NT2/D1 (cell line): ENCODE measurements around the gene RCN1.

Experiments
- DNase-seq: peaks from one replicate; pipeline ENCODE4 v3.0.0-alpha.2; 2011; ENCODE audit warnings: low read depth, low spot score
- H3K27me3 ChIP-seq: 2 replicates; pipeline ENCODE4 v1.6.0; 2011; ENCODE audit warnings: mild to moderate bottlenecking; ENCODE audit not compliant: insufficient read length, insufficient read depth
- H3K36me3 ChIP-seq: 2 replicates; pipeline ENCODE4 v1.6.1; 2011; ENCODE audit warnings: mild to moderate bottlenecking, low read length, mixed read lengths; ENCODE audit not compliant: insufficient read depth, insufficient read length
- H3K4me1 ChIP-seq: 2 replicates; pipeline ENCODE4 v1.5.1; 2011; ENCODE audit not compliant: insufficient read depth, insufficient read length
- H3K4me3 ChIP-seq: 2 replicates; pipeline ENCODE4 v1.5.1; 2011; ENCODE audit warnings: low read depth; ENCODE audit not compliant: insufficient read length
- H3K9ac ChIP-seq: 2 replicates; pipeline ENCODE4 v1.6.0; 2011; ENCODE audit warnings: low read depth; ENCODE audit not compliant: insufficient read length
- H3K9me3 ChIP-seq: 2 replicates; pipeline ENCODE4 v1.5.1; 2011; ENCODE audit warnings: mild to moderate bottlenecking, low read length; ENCODE audit not compliant: insufficient read depth
- SUZ12 ChIP-seq: IDR thresholded peaks from 2 replicates; pipeline ENCODE4 v1.6.1; 2011; ENCODE audit not compliant: insufficient read length, insufficient read depth; ENCODE audit errors: extremely low read depth
- YY1 ChIP-seq: IDR thresholded peaks from 2 replicates; pipeline ENCODE4 v1.6.1; 2011; ENCODE audit not compliant: insufficient read length, insufficient read depth
- ZNF274 ChIP-seq: IDR thresholded peaks from 2 replicates; pipeline ENCODE4 v1.6.1; 2011; ENCODE audit warnings: mild to moderate bottlenecking, low read depth, low read length

Gene RCN1

DNA sequence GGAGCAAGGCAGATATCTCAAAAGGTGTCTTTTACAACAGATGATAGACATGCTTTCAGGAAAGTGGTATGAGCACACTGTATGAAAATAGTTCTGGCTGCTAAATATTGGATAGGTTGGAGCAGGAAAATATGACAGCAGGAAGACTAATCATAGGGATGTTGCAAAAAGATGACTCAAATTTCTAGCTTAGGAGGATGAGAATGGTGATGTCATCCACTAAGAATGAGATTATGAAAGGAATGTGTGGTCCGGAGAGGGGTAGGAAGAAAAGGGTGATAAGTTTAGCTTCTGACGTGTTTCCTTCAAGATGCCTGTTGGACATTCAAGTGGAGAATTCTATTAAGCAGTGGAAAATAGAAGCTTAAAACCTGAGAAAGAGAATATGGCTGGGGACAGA lies 46.4 kb downstream of the RCN1 start:
- H3K4me3 ChIP-seq: no peak overlapping the region
- H3K9ac ChIP-seq: no peak overlapping the region
- H3K36me3 ChIP-seq: no peaks in the 10 kb centered on the region
- no peaks in the 10 kb centered on the region for H3K4me1 ChIP-seq
- no peaks in the 10 kb centered on the region for H3K9me3 ChIP-seq
- DNase-seq: no peak
- no peak for TF ChIP-seq SUZ12
- H3K27me3 ChIP-seq: no peaks in the 10 kb centered on the region

- Histone ChIP-seq H3K27me3 (no peaks in the 10 kb centered on the region), H3K9ac (no peak overlapping the region), H3K9me3 (no peaks in the 10 kb centered on the region), H3K4me3 (no peak overlapping the region), H3K4me1 (no peaks in the 10 kb centered on the region), H3K36me3 (no peaks in the 10 kb centered on the region)
- TF ChIP-seq YY1: no peak
- TF ChIP-seq SUZ12: no peak
- no peak for TF ChIP-seq ZNF274
- no peak for DNase-seq
These were observed 47.0 kb downstream of the RCN1 start for GRCh38 chr11:32137869-32138268.

GRCh38 chr11:32138902-32139301 lies 48.0 kb downstream of the RCN1 start:
- TF ChIP-seq YY1: no peak
- no peak for DNase-seq
- H3K4me1 ChIP-seq: no peaks in the 10 kb centered on the region
- H3K4me3 ChIP-seq: no peak overlapping the region
- H3K9ac ChIP-seq: no peak overlapping the region
- H3K27me3 ChIP-seq: no peaks in the 10 kb centered on the region
- H3K9me3 ChIP-seq: no peaks in the 10 kb centered on the region
- no peaks in the 10 kb centered on the region for H3K36me3 ChIP-seq

DNA sequence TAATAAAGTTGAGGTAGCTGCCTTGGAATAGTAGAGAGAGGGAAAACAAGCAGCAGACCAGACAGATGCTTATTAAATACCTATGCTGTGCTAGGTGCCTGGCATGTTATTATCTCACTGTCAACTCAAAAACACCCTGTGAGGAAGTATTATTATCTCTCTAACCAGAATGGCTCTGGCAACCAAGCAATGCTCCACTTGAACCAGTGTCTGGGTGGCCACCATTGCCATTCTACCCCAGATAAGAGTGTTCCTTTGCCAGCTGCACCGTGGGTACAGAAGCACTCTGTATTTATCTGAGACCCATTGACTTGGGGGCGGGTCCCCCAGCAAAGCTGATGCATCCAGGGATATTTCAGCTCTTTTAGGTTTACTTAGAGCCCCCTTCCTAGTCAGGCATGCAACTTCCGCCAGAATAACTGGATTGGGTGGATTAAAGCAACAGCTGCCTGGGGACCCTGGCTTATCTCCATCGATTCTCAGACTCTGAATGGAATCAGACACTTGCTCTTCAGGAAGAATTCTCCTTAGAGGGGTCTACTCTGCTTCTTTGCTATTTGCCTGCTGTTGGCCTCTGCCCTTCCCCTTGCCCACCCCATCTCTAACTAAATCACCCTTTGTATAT lies 49.1 kb downstream of the RCN1 start:
- TF ChIP-seq SUZ12 (no peak), ZNF274 (no peak), YY1 (no peak)
- Histone ChIP-seq H3K4me3 (no peak overlapping the region), H3K9ac (no peak overlapping the region), H3K9me3 (no peaks in the 10 kb centered on the region), H3K36me3 (no peaks in the 10 kb centered on the region), H3K27me3 (no peaks in the 10 kb centered on the region), H3K4me1 (no peaks in the 10 kb centered on the region)
- DNase-seq: no peak

- Histone ChIP-seq H3K4me3 (no peak overlapping the region), H3K4me1 (no peaks in the 10 kb centered on the region), H3K27me3 (no peaks in the 10 kb centered on the region), H3K9me3 (no peaks in the 10 kb centered on the region), H3K9ac (no peak overlapping the region), H3K36me3 (no peaks in the 10 kb centered on the region)
- no peak for DNase-seq
- TF ChIP-seq ZNF274 (no peak), SUZ12 (no peak), YY1 (no peak)
These were observed 51.1 kb downstream of the RCN1 start for GRCh38 chr11:32141745-32142546.

DNA sequence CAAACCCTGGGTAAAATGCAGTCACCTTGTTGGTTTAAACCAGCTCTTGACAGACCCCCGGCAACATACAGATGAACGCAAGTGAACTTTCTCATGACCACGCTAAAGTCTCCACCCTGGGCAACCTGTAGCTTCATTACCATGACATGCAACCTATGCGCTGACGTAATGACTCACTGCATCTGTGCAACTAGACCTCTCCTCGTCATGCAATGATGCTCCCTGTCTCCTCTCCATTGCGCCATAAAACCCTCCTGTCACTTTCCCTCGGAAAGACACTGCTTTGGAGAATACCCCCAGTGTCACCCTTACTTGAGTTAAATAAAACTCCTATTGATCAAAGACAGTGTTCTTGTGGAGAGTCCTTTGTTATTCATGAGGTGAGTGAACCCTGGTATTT lies 52.5 kb downstream of the RCN1 start:
- DNase-seq: no peak
- no peak overlapping the region for H3K4me3 ChIP-seq
- no peaks in the 10 kb centered on the region for H3K4me1 ChIP-seq
- H3K36me3 ChIP-seq: no peaks in the 10 kb centered on the region
- no peak overlapping the region for H3K9ac ChIP-seq
- H3K9me3 ChIP-seq: no peaks in the 10 kb centered on the region
- no peaks in the 10 kb centered on the region for H3K27me3 ChIP-seq
- TF ChIP-seq YY1 (no peak), SUZ12 (no peak), ZNF274 (no peak)

DNA sequence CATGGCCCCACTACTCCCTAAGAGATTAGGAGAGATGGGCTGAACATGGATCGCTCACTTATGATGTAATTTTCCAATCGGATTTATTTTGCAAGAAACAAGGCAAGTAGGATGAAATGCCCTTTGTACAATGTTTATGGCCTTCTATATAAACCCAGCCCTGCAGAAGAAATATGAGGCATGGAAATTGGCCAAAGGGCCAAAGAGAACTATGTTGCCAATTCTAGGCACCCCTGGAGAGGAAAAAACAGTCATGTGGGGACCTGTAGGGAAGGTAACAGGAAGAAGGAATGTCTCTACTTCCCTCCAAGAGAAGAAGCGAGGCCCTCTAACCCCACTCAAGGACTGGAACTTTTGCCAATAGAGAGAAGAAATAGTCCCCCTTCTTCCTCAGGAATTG lies 54.4 kb downstream of the RCN1 start:
- Histone ChIP-seq H3K4me1 (no peaks in the 10 kb centered on the region), H3K9me3 (no peaks in the 10 kb centered on the region), H3K9ac (no peak overlapping the region), H3K4me3 (no peak overlapping the region), H3K27me3 (no peaks in the 10 kb centered on the region), H3K36me3 (no peaks in the 10 kb centered on the region)
- TF ChIP-seq ZNF274: no peak
- TF ChIP-seq YY1: no peak
- TF ChIP-seq SUZ12: no peak
- no peak for DNase-seq
